GM19025 (cell line): ENCODE measurements around the gene ZSWIM5.
"Not testable (repeated sequence)": the region's sequence is repeated elsewhere in the genome, so short reads cannot be mapped to it uniquely, and the experiment has no call there.

Experiments
- ATAC-seq: cut with Tn5 transposase; IDR thresholded peaks from one replicate; pipeline ENCODE4 v1.9.1; 2021; ENCODE audit warnings: mild to moderate bottlenecking, low read depth, moderate library complexity; ENCODE audit not compliant: unreplicated experiment

ZSWIM5 gene

DNA sequence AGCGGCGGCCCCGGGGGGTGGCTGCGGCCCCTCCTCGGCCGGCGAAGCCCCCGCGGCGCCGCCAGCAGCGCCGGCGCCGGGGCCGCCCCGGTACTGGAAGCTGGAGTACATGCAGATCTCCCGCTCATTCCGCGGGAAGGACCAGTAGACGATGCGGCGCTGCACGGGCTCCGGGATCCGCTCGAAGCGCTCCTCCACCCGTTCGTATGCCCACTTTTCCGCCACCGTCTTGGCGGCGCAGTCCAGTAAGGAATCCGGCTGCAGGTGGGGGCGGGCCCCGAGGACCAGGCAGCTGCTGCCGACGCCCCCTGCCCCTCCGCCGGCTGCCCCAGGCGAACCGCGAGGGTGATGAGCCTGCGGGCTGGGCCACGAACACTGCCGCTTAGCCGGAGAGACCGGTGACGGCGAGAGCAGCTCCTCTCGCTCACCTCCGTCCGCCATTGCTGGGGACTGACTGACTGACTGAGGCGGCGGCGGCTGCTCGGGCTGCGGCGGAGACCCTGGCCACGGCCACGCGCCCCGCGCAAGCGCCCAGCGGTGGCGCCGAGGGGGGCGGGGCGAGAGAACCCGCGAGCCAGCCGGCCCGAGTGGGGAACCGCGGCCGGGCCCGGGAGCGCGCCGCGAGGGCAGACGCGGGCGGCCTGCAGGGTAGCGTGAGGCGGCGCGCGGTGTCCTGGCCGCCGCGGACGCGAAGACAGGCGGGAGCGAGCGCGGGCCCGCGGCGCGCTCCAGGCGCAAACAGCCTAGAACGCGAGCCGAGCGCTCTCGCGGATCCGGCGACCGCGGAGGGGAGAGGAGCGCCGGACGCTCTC lies at the start of gene ZSWIM5:
Gene ZSWIM5, minus strand, starts transcription at position 696 of the 812 bp plus-strand sequence. Its CDS starts 255 bp downstream, at position 441.
- peak; percentile 70 for ATAC-seq

DNA sequence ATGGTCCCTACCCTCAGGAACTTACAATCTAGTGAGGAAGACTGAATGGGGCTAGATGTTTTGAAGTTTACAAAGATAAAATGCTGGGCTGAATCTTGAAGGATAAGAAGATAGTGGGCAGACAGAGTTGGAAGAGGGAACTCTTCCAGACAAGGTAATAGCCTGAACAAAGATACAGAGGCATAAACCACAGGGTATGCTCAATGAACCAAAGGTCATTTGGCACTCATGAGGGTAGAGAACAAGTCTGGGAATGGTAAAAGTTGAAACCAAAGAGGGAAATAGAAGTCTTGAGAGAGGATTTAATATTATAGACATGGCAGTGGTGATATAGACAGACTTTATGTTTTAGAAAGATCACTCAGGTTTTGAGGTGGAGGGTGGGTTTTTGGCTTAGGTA lies 48.1 kb upstream of the ZSWIM5 start:
- ATAC-seq: no peak

DNA sequence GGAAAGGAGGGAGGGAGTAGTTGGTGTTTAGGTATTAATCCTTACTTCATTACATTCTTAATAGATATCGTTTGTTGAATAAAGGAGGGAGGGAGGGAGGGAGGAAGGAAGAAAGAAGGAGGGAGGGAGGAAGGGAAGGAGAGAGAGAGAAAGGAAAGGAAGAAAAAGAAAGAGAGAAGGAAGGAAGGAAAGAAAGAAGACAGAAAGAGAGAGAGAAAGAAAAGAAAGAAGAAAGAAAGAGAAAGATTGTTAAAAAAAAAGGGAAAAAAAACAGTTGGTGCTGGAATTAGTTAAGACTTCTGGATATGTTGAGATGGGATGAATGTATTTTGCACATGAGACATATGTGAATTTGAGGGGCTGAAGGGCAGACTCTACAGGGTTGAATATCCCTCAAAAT lies 44.1 kb upstream of the ZSWIM5 start:
- no peak for ATAC-seq

DNA sequence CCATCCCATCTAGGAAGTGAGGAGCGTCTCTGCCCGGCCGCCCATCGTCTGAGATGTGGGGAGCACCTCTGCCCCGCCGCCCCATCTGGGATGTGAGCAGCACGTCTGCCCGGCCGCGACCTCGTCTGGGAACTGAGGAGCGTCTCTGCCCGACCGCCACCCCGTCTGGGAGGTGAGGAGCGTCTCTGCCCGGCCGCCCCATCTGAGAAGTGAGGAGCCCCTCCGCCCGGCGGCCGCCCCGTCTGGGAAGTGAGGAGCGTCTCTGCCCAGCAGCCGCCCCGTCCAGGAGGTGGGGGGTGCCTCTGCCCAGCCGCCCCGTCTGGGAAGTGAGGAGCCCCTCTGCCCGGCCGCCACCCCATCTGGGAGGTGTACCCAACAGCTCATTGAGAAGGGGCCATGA lies 41.6 kb upstream of the ZSWIM5 start:
- ATAC-seq: not testable (repeated sequence)

- ATAC-seq: no peak
These were observed 40.4 kb upstream of the ZSWIM5 start for GRCh38 chr1:45246760-45247159.

DNA sequence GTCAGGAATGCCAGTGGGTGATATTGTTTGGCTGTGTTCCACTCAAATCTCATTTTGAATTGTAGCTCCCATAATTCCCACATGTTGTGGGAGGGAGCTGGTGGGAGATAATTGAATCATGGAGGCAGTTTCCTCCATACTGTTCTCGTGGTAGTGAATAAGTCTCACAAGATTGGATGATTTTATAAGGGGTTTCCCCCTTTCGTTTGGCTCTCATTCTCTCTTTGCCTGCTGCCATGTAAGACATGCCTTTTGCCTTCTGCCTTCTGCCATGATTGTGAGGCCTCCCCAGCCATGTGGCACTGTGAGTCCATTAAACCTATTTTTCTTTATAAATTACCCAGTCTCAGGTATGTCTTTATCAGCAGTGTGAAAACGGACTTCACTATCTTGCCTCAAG lies 40.0 kb upstream of the ZSWIM5 start:
- ATAC-seq: not testable (repeated sequence)

- ATAC-seq: no peak
These were observed 38.3 kb upstream of the ZSWIM5 start for GRCh38 chr1:45244660-45245059.

- no peak for ATAC-seq
These were observed 37.3 kb upstream of the ZSWIM5 start for GRCh38 chr1:45243476-45244343.

DNA sequence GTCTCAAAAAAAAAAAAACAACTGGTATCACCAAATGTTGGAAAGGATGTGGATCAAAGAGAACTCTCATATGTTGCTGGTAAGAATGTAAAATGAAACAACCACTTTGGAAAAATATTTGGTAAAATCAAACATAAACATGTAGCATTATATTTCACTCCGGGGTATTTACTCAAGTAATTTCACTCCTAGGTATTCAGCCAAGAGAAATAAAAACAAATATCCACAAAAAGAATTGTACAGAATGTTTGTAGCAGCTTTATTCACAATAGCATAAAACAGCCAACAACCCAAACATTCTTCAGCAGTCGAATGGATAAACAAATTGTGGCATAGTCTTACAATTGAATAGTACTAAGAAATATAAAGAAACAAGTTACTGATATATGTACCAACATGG lies 32.4 kb upstream of the ZSWIM5 start:
- ATAC-seq: no peak

DNA sequence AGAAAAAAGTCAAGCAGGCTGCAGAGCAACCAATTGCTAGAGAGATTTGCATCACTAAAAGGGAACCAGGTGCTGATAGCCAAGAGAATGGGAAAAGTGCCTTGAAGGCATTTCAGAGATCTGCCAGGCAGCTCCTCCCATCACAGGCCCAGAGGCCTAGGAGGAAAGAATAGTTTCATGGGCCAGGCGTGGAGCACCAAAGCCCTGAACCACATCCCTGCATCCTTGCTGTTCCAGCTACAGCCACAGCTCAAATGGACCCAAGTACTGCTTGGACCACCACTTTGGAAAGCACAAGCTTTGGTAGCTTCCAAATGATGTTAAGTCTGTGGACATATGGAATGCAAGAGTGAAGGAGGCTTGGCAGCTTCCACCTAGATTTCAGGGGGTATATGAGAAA lies 29.7 kb upstream of the ZSWIM5 start:
- ATAC-seq: no peak

- no peak for ATAC-seq
These were observed 24.1 kb upstream of the ZSWIM5 start for GRCh38 chr1:45230537-45230936.

GRCh38 chr1:45225598-45225997 lies 19.2 kb upstream of the ZSWIM5 start:
- ATAC-seq: no peak

DNA sequence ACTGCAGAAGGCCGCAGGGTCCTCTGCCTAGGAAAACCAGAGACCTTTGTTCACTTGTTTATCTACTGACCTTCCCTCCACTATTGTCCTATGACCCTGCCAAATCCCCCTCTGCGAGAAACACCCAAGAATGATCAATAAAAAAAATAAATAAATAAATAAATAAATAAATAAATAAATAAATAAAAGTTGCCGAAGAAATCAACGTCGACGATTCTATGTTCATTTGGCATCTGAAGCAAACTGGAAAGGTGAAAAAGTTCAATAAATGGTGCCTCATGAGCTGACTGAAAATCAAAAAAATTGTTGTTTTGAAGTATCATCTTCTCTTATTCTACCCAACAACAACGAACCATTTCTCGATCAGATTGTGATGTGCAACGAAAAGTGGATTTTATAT lies 17.3 kb upstream of the ZSWIM5 start:
- ATAC-seq: not testable (repeated sequence)

DNA sequence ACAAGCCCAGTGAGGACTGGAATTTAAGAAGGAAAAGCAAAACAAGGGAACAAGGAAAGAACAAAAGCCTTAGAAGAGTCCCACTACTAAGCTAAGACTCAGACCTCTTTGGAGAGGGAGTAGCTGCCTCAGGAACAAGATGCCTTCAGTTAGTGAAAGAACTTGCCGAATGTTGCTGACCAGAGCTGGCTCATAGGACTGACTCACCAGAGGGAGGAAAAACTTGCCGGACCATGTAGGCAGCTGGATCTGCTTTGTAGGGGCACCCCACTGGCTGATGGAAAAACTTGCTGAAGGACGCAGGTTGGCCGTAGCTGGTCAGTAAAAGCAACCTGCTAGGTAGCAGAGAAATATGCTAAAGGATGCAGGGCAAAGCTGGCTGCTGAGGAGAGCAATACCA lies 15.3 kb upstream of the ZSWIM5 start:
- ATAC-seq: no peak

DNA sequence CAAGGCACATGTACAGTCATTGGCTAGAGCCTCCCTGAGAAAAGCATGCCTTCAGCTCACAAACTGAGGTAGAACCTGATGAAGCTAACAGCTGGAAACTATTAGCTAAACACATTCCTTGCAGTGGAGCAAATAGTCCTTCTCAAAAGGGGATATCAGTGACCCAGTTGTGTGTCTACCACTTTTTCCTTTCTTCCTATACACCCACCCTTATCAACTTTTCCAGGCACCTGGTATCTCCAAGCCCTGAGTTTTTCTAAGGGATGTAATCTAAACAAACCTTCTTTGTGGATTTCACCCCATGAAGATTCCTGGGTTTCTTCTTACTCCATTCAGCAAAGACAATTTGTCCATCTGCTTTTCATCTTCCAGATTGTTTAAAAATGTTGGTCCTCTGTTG lies 10.5 kb upstream of the ZSWIM5 start:
- no peak for ATAC-seq

DNA sequence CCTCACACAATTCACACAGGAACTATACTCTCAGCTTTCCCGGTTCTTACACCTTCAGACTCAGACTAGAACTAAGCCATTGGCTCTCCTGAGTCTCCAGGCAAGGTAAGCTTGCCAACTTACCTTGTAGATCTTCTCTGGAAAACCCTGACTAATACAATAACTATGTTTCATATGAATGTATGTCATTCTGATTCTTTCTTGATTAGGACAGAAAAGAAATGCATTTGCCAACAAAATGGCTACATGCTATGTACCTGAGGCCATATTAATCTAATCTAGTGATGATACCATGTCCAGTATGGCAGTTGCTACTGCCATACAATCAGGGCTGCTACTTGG lies 9.8 kb upstream of the ZSWIM5 start:
- ATAC-seq: no peak

GRCh38 chr1:45215485-45216199 lies 9.2 kb upstream of the ZSWIM5 start:
- no peak for ATAC-seq

DNA sequence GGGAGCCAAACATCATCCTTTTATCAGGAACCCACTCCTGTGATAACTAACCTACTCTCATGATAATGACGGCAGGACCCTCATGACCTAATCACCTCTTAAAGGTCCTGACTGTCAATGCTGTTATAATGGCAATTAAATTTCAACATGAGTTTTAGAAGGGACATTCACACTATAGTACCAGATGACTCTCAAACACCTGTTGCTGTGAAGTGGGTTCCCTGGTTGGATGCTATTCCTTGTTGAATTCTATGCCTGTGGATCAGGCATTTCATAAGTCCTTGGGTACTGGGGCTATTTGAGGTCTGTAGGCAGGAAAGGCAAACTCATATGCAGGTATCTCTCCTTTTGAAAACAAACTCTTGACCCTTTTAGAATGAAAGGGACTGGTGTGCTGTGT lies 7.5 kb upstream of the ZSWIM5 start:
- ATAC-seq: no peak

DNA sequence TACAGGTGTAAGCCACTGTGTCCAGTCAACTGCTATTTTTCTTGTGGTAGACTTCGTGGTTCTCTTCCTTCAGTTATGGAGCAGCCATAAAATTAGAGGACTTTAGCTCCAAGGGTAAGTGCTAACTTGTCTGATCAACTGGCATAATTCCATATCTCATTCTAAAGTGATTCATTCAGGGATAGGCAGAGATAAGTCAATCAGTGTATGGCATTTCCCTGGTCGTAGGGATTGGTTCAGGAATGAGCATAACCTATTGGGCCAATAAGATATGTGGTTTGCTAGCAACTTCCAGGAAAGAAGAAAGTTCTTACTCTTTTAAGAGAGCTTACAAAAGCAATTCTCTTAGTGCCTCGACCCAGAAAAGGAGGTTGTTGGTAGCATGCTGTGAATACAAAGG lies 4.7 kb upstream of the ZSWIM5 start:
- ATAC-seq: no peak

GRCh38 chr1:45206808-45207623 lies 611 bp upstream of the ZSWIM5 start:
- no peak for ATAC-seq
